B cell (primary cell): ENCODE measurements around the gene GRIK5. TPM values are rescaled to one million over a fixed set of nuclear protein-coding genes. Genes with fewer than 3 reads are reported as not detected.

Experiments used
- ATAC-seq: fragments of 200-7000 bp; cut with Tn5 transposase; one replicate; pipeline ENCODE4 v1.10.0; 2021; ENCODE audit warnings: low read depth, mild to moderate bottlenecking, moderate number of reproducible peaks, moderate library complexity
- CTCF ChIA-PET: fragments of 350-600 bp; sonication (Branson Sonifier 250); formaldehyde crosslinking; loops from one replicate; lab custom pipeline; 2021; ENCODE audit warnings: antibody characterized with exemption, inconsistent platforms; lab: Charles Lee
- POLR2A ChIA-PET: fragments of 350-600 bp; sonication (Branson Sonifier 250); formaldehyde crosslinking; loops from one replicate; lab custom pipeline; 2021; ENCODE audit warnings: antibody characterized with exemption; lab: Charles Lee
- DNase-seq: peaks from one replicate; pipeline ENCODE4 v3.0.0; 2013
- H2AFZ ChIP-seq: 2 replicates; pipeline ENCODE4 v1.6.1; 2012; ENCODE audit warnings: mild to moderate bottlenecking, low read depth, low read length; ENCODE audit not compliant: insufficient read depth, poor library complexity, severe bottlenecking
- H3K27ac ChIP-seq, 2 donors: 1 replicate in 1 of 2; 2 replicates in 1 of 2; pipeline ENCODE4 v1.5.1; 2012 to 2013; ENCODE audit warnings: low read length in 2 of 2, mild to moderate bottlenecking in 2 of 2, moderate library complexity in 1 of 2
- H3K27me3 ChIP-seq, 4 experiments: fragments of 200-600 bp in 1 of 4; sonication (generic) in 1 of 4; replicated peaks in 1 of 4; 1 replicate in 2 of 4; 2 replicates in 2 of 4; pipeline versions ENCODE4 v1.6.1 to v1.7.0; 2013 to 2016; ENCODE audit warnings: low read length in 3 of 4, mild to moderate bottlenecking in 2 of 4, mixed read lengths in 1 of 4, moderate library complexity in 1 of 4; ENCODE audit not compliant: insufficient read depth in 4 of 4, control insufficient read depth in 3 of 4; ENCODE audit errors: control extremely low read depth in 1 of 4
- H3K36me3 ChIP-seq, 2 experiments: replicated peaks in 1 of 2; 1 replicate in 1 of 2; 2 replicates in 1 of 2; pipeline versions ENCODE4 v1.6.1 to v1.7.1; 2013; ENCODE audit warnings: low read length in 1 of 2; ENCODE audit not compliant: insufficient read depth in 2 of 2, control insufficient read depth in 1 of 2; ENCODE audit errors: control extremely low read depth in 1 of 2, extremely low read depth in 1 of 2
- H3K4me1 ChIP-seq, 2 donors: fragments of 200-600 bp in 1 of 2; sonication (generic) in 1 of 2; 1 replicate in 1 of 2; 2 replicates in 1 of 2; pipeline versions ENCODE4 v1.5.1 to v1.6.1; 2013 to 2017; ENCODE audit warnings: low read length in 2 of 2; ENCODE audit not compliant: control insufficient read depth in 2 of 2, insufficient read depth in 2 of 2
- H3K4me2 ChIP-seq: replicated peaks from 2 replicates; pipeline ENCODE3; 2012; ENCODE audit warnings: mild to moderate bottlenecking, low read depth, low read length; ENCODE audit not compliant: poor library complexity, severe bottlenecking
- H3K4me3 ChIP-seq, 5 experiments: fragments of 200-600 bp in 1 of 5; sonication (generic) in 1 of 5; 1 replicate in 3 of 5; 2 replicates in 2 of 5; pipeline versions ENCODE4 v1.5.1 to v1.7.0; 2011 to 2016; ENCODE audit warnings: low read length in 4 of 5, mild to moderate bottlenecking in 4 of 5, low read depth in 2 of 5, control low read depth in 1 of 5, moderate library complexity in 1 of 5; ENCODE audit not compliant: insufficient read depth in 1 of 5; ENCODE audit errors: control extremely low read depth in 1 of 5, extremely low read depth in 1 of 5
- H3K79me2 ChIP-seq: fragments of 200-600 bp; sonication (generic); one replicate; pipeline ENCODE4 v1.6.0; 2016; ENCODE audit warnings: low read length; ENCODE audit not compliant: control insufficient read depth, insufficient read depth
- H3K9ac ChIP-seq: fragments of 200-600 bp; sonication (generic); 2 replicates; pipeline ENCODE4 v1.6.1; 2017; ENCODE audit warnings: mild to moderate bottlenecking, low read length, moderate library complexity
- H3K9me3 ChIP-seq, 3 donors: one replicate each; pipeline versions ENCODE4 v1.6.1 to v1.7.1; 2013; ENCODE audit warnings: low read length in 2 of 3; ENCODE audit not compliant: control insufficient read depth in 2 of 3, insufficient read depth in 1 of 3; ENCODE audit errors: control extremely low read depth in 1 of 3
- H4K20me1 ChIP-seq: 2 replicates; pipeline ENCODE4 v1.6.0; 2012; ENCODE audit warnings: mild to moderate bottlenecking, low read length; ENCODE audit not compliant: insufficient read depth, control insufficient read depth, poor library complexity, severe bottlenecking
- H3K27ac Mint-ChIP-seq: one replicate; pipeline ENCODE4 v1.8.0; 2021; ENCODE audit warnings: mixed read lengths
- H3K27me3 Mint-ChIP-seq: one replicate; pipeline ENCODE4 v1.8.0; 2021; ENCODE audit warnings: mixed read lengths
- H3K4me1 Mint-ChIP-seq: one replicate; pipeline ENCODE4 v1.8.0; 2021; ENCODE audit warnings: mixed read lengths
- H3K4me3 Mint-ChIP-seq: one replicate; pipeline ENCODE4 v1.8.0; 2021; ENCODE audit warnings: mixed read lengths
- H3K9me3 Mint-ChIP-seq: one replicate; pipeline ENCODE4 v1.8.0; 2022; ENCODE audit warnings: mixed read lengths; ENCODE audit not compliant: insufficient read depth
- CTCF ChIP-seq: fragments of 200-600 bp; IDR thresholded peaks from one replicate; pipeline ENCODE4 v1.8.0; 2022; ENCODE audit warnings: antibody characterized with exemption, mild to moderate bottlenecking
- EZH2 ChIP-seq: IDR thresholded peaks from 2 replicates; pipeline ENCODE4 v1.6.1; 2012; ENCODE audit warnings: borderline replicate concordance, low read depth, mild to moderate bottlenecking, moderate library complexity, low read length; ENCODE audit not compliant: insufficient read depth, poor library complexity, severe bottlenecking
- WGBS: methylation state at CpG from one replicate; pipeline ENCODE4 v1.1.5; 2013; ENCODE audit warnings: missing lambda C conversion rate; ENCODE audit not compliant: insufficient coverage; 5-methylcytosine and 5-hydroxymethylcytosine counted together
- intact Hi-C: fragments of 100-400 bp; cut with micrococcal nuclease; formaldehyde crosslinking; loops from one replicate; pipeline ENCODE4 v1.10.0; 2022
- polyA plus RNA-seq: library from polyadenylated mRNA; depleted of rRNA; stranded (reverse); fragments of >200 nt; gene quantifications from 2 replicates; pipeline ENCODE4 v1.2.3, GENCODE V29; 2012
- total RNA-seq, 2 donors: library from RNA; stranded (reverse); fragments of 120-200 nt in 1 of 2; gene quantifications; 1 replicate in 1 of 2; 2 replicates in 1 of 2; pipeline versions ENCODE4 v1.2.3 to v1.2.4, GENCODE V29; 2013 to 2022

Gene GRIK5
- total and polyA plus RNA-seq, 2 donors (not counting 1 experiment from before 2014, with no cell fraction given) = 0.09 to 0.27 TPM

DNA sequence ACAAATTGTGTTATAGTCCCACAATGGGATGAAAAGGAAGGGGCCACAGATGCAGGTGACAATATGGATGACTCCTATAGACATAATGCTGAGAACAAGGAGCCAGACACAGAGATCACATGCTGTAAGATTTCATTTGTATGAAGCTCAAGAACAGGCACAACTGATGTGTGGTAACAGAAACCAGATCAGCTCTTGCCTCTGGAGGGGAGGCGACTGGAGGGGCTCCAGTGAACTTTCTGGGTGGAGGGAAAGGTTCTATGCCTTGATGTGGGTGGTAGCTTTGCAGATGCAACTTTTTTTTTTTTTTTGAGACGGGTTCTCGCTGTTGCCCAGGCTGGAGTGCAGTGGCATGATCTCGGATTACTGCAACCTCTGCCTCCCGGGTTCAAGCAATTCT lies 104.9 kb downstream of the GRIK5 start:
- no peaks in the 10 kb centered on the region for H3K9me3 Mint-ChIP-seq
- no peak overlapping the region for H3K4me3 Mint-ChIP-seq
- no peaks in the 10 kb centered on the region for H3K4me1 ChIP-seq
- H3K79me2 ChIP-seq = no peaks in the 10 kb centered on the region
- CTCF ChIA-PET = interaction anchor here (0.7 kb wide), 1 partner anchor 35 kb away, joined by 5 read pairs; no protein-coding TSS in a partner anchor
- peaks cover 6% of the 10 kb centered on the region for H3K27me3 Mint-ChIP-seq
- H3K27me3 ChIP-seq = no peaks in the 10 kb centered on the region
- H3K4me3 ChIP-seq = no peak overlapping the region
- H4K20me1 ChIP-seq = no peaks in the 10 kb centered on the region
- intact Hi-C loops = no loop called here
- H3K9ac ChIP-seq = no peak overlapping the region
- H3K27ac ChIP-seq = no peak overlapping the region
- TF ChIP-seq CTCF = no peak
- no peak for TF ChIP-seq EZH2
- H3K9me3 ChIP-seq = no peaks in the 10 kb centered on the region
- H3K36me3 ChIP-seq = no peaks in the 10 kb centered on the region
- 98% methylated on average over 5 of the region's 5 CpGs for WGBS
- no peak overlapping the region for H3K27ac Mint-ChIP-seq
- POLR2A ChIA-PET = interaction anchor here (0.6 kb wide), 1 partner anchor 15 kb away, joined by 3 read pairs; no protein-coding TSS in a partner anchor
- DNase-seq = no peak
- no peaks in the 10 kb centered on the region for H3K4me1 Mint-ChIP-seq
- H3K4me2 ChIP-seq = no peak overlapping the region
- no peak overlapping the region for H2AFZ ChIP-seq
- no peak for ATAC-seq

- Histone ChIP-seq H3K4me2 (no peak overlapping the region), H3K4me3 (no peak overlapping the region), H3K36me3 (no peaks in the 10 kb centered on the region), H2AFZ (no peak overlapping the region), H3K27ac (no peak overlapping the region), H3K9ac (no peak overlapping the region), H3K9me3 (no peaks in the 10 kb centered on the region), H4K20me1 (no peaks in the 10 kb centered on the region), H3K4me1 (peaks cover 10 to 22% of the 10 kb centered on the region in 2 donors), H3K79me2 (no peaks in the 10 kb centered on the region), H3K27me3 (no peaks in the 10 kb centered on the region)
- CTCF ChIA-PET = interaction anchor here (0.9 to 4.8 kb wide), 2 partner anchors 74 to 101 kb away, joined by 3 to 35 read pairs; partner anchors contain the start of gene RPS19
- ATAC-seq (no peak), DNase-seq (no peak)
- Mint-ChIP-seq H3K4me3 (no peak overlapping the region), H3K27ac (peak overlapping the region; percentile 41), H3K27me3 (peaks cover 3% of the 10 kb centered on the region), H3K9me3 (no peaks in the 10 kb centered on the region), H3K4me1 (peaks cover 18% of the 10 kb centered on the region)
- 100% methylated on average over 4 of the region's 5 CpGs for WGBS
- intact Hi-C loops = no loop called here
- no peak for TF ChIP-seq CTCF
- TF ChIP-seq EZH2 = no peak
- POLR2A ChIA-PET = interaction anchor here (0.5 to 0.7 kb wide), 2 partner anchors 33 to 68 kb away, joined by 3 read pairs; partner anchors contain the start of gene ERFL
Observed at GRCh38 chr19:41960973-41961372, 109.0 kb downstream of the GRIK5 start.
